ENCODE data around the gene BCOR.

DNA sequence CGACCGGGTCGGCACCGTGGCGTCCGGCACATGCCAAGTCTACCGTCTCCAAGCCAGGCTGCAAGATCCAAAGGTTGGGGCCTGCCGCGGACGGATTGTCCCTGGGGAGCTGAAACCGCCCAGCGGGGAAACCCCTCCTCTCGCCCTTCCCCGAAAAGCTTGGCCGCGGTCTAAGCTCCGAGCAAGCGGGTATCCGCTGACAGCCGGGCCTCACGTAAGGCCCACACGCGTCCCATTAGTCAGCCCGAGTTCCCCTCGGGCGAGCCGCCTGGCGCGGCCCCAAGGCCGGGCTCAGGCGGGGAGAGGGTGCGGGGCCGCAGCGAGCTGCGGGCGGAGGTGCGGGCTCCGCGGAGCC, 6.8 kb upstream of the BCOR start:
- TF ChIP-seq, protein P1, sequence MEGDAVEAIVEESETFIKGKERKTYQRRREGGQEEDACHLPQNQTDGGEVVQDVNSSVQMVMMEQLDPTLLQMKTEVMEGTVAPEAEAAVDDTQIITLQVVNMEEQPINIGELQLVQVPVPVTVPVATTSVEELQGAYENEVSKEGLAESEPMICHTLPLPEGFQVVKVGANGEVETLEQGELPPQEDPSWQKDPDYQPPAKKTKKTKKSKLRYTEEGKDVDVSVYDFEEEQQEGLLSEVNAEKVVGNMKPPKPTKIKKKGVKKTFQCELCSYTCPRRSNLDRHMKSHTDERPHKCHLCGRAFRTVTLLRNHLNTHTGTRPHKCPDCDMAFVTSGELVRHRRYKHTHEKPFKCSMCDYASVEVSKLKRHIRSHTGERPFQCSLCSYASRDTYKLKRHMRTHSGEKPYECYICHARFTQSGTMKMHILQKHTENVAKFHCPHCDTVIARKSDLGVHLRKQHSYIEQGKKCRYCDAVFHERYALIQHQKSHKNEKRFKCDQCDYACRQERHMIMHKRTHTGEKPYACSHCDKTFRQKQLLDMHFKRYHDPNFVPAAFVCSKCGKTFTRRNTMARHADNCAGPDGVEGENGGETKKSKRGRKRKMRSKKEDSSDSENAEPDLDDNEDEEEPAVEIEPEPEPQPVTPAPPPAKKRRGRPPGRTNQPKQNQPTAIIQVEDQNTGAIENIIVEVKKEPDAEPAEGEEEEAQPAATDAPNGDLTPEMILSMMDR (IDR thresholded peaks at IDR 0.05): no peak
- TF ChIP-seq POLR2A (IDR thresholded peaks at IDR 0.05): no peak
